ENCODE results near the gene HDHD5. TPM values are rescaled to one million over a fixed set of nuclear protein-coding genes. Genes with fewer than 3 reads are reported as not detected.

Gene HDHD5
- total RNA-seq, 2 experiments from 2014 or later = 11.0 to 11.6 TPM

GRCh38 chr22:17101475-17102296, 57.4 kb downstream of the HDHD5 start:
- no peak for TF ChIP-seq CTCF (IDR thresholded peaks at IDR 0.05)
- peak overlapping the region; percentile 77 for H3K27ac Mint-ChIP-seq

GRCh38 chr22:17100621-17101020, 58.5 kb downstream of the HDHD5 start:
- intact Hi-C loops (cut with DNase I, micrococcal nuclease) = no loop called here
- ATAC-seq (ENCODE audit: poor library complexity) (no peak), DNase-seq (no peak)
- H3K4me1 Mint-ChIP-seq (ENCODE audit: low read depth) = peaks cover 84% of the 10 kb centered on the region
- H3K4me3 Mint-ChIP-seq = no peak overlapping the region
- POLR2A ChIA-PET = interaction anchor here (0.7 kb wide), 1 partner anchor 71 kb away, joined by 3 read pairs; no protein-coding TSS in a partner anchor
- TF ChIP-seq CTCF (IDR thresholded peaks at IDR 0.05) = no peak
- no peaks in the 10 kb centered on the region for H3K9me3 Mint-ChIP-seq
- Histone ChIP-seq H3K4me3 (ENCODE audit: low read length) (no peak overlapping the region), H3K9me3 (ENCODE audit: control insufficient read depth in 1 of 2, insufficient read depth in 1 of 2, low read length in 2 of 2) (no peaks in the 10 kb centered on the region), H3K36me3 (ENCODE audit: insufficient read depth, low read length) (peaks cover 91% of the 10 kb centered on the region), H3K27ac (ENCODE audit: low read depth in 1 of 2, low read length in 2 of 2) (no peak overlapping the region), H3K27me3 (ENCODE audit: control insufficient read depth in 1 of 2, insufficient read depth in 2 of 2, low read length in 2 of 2) (no peaks in the 10 kb centered on the region), H3K4me1 (ENCODE audit: insufficient read depth, low read length) (peaks cover 87% of the 10 kb centered on the region)
- peaks cover 87% of the 10 kb centered on the region for H3K36me3 Mint-ChIP-seq (ENCODE audit: low read depth)
- peak overlapping the region; percentile 77 for H3K27ac Mint-ChIP-seq
- H3K27me3 Mint-ChIP-seq = no peaks in the 10 kb centered on the region
- CTCF ChIA-PET = interaction anchor here (1.4 kb wide), 1 partner anchor 71 kb away, joined by 6 read pairs; no protein-coding TSS in a partner anchor

More at GRCh38 chr22:17101475-17102296, 57.4 kb downstream of the HDHD5 start:
- H3K36me3 ChIP-seq (ENCODE audit: insufficient read depth, low read length) = peaks cover 92% of the 10 kb centered on the region
- no peak for ATAC-seq (ENCODE audit: poor library complexity)
- H3K9me3 ChIP-seq (ENCODE audit: control insufficient read depth in 1 of 2, insufficient read depth in 1 of 2, low read length in 2 of 2) = no peaks in the 10 kb centered on the region
- H3K4me3 Mint-ChIP-seq = peak overlapping the region; percentile 45
- CTCF ChIA-PET = interaction anchor here (1.4 to 1.5 kb wide), 2 partner anchors 14 to 70 kb away, joined by 3 to 6 read pairs; no protein-coding TSS in a partner anchor
- H3K27me3 ChIP-seq (ENCODE audit: control insufficient read depth in 1 of 2, insufficient read depth in 2 of 2, low read length in 2 of 2) = no peaks in the 10 kb centered on the region
- H3K36me3 Mint-ChIP-seq (ENCODE audit: low read depth) = peaks cover 90% of the 10 kb centered on the region
- peaks cover 86% of the 10 kb centered on the region for H3K4me1 Mint-ChIP-seq (ENCODE audit: low read depth)
- DNase-seq = no peak
- POLR2A ChIA-PET = interaction anchor here (0.7 to 1.4 kb wide), 3 partner anchors 14 to 70 kb away, joined by 3 to 6 read pairs (median 3); no protein-coding TSS in a partner anchor
- peak overlapping the region in 1 of 2 donors; percentile 34 for H3K27ac ChIP-seq (ENCODE audit: low read depth in 1 of 2, low read length in 2 of 2)
- intact Hi-C loops (cut with DNase I, micrococcal nuclease) = no loop called here
- H3K27me3 Mint-ChIP-seq = no peaks in the 10 kb centered on the region
- H3K9me3 Mint-ChIP-seq = no peaks in the 10 kb centered on the region
- H3K4me3 ChIP-seq (ENCODE audit: low read length) = no peak overlapping the region
- H3K4me1 ChIP-seq (ENCODE audit: insufficient read depth, low read length) = peaks cover 87% of the 10 kb centered on the region

- Histone ChIP-seq H3K36me3 (ENCODE audit: insufficient read depth, low read length) (peaks cover 77% of the 10 kb centered on the region), H3K9me3 (ENCODE audit: control insufficient read depth in 1 of 2, insufficient read depth in 1 of 2, low read length in 2 of 2) (no peaks in the 10 kb centered on the region), H3K4me3 (ENCODE audit: low read length) (peak overlapping the region; percentile 3), H3K27me3 (ENCODE audit: control insufficient read depth in 1 of 2, insufficient read depth in 2 of 2, low read length in 2 of 2) (no peaks in the 10 kb centered on the region), H3K4me1 (ENCODE audit: insufficient read depth, low read length) (peaks cover 86% of the 10 kb centered on the region), H3K27ac (ENCODE audit: low read depth in 1 of 2, low read length in 2 of 2) (peak overlapping the region; percentile 4 to 5)
- no peak for TF ChIP-seq CTCF (IDR thresholded peaks at IDR 0.05)
- peaks cover 93% of the 10 kb centered on the region for H3K4me1 Mint-ChIP-seq (ENCODE audit: low read depth)
- ATAC-seq (ENCODE audit: poor library complexity) (peak; percentile 89), DNase-seq (peak in 6 of 14 experiments; percentile 20 to 75 (median 62))
- no peaks in the 10 kb centered on the region for H3K27me3 Mint-ChIP-seq
- ChIA-PET POLR2A (interaction anchor here (0.6 to 3.0 kb wide), 8 partner anchors 9 to 120 kb away, joined by 3 to 49 read pairs (median 3); partner anchors contain the start of gene IL17RA), CTCF (interaction anchor here (0.7 kb wide), 1 partner anchor 74 kb away, joined by 3 read pairs; no protein-coding TSS in a partner anchor)
- peak overlapping the region; percentile 71 for H3K4me3 Mint-ChIP-seq
- peak overlapping the region; percentile 77 for H3K27ac Mint-ChIP-seq
- intact Hi-C loops (cut with DNase I, micrococcal nuclease) = loop anchor here in 1 of 2 experiments (1.0 kb wide), 1 partner anchor 11 kb away; no protein-coding TSS in a partner anchor
- no peaks in the 10 kb centered on the region for H3K9me3 Mint-ChIP-seq
- H3K36me3 Mint-ChIP-seq (ENCODE audit: low read depth) = peaks cover 91% of the 10 kb centered on the region
These were observed 60.7 kb downstream of the HDHD5 start for GRCh38 chr22:17098379-17098819.
